Ovary (tissue), 3 donors: ENCODE measurements around the gene ZCCHC8.

ENCODE experiments used
- CTCF ChIP-seq, 3 donors: fragments of 450-650 bp in 2 of 3; fragments of 200-600 bp in 1 of 3; IDR thresholded peaks; one replicate each; pipeline versions ENCODE4 v1.5.1 to v1.8.0; 2016 to 2022; ENCODE audit warnings: antibody characterized with exemption in 3 of 3, mild to moderate bottlenecking in 1 of 3
- POLR2A ChIP-seq: fragments of 450-650 bp; IDR thresholded peaks from one replicate; pipeline ENCODE4 v1.6.1; 2017; ENCODE audit warnings: antibody characterized with exemption, mild to moderate bottlenecking, moderate library complexity
- donor health status: DM: no; HTN: no; CAD: no.

GRCh38 chr12:122508163-122508562, 7.4 kb upstream of the ZCCHC8 start:
- TF ChIP-seq CTCF (IDR thresholded peaks at IDR 0.05) (no peak), POLR2A (no peak)
